Fibroblast of skin of right biceps (primary cell): ENCODE data around the gene KIF5C.
A peak's percentile ranks its signal among the peaks of the same experiment; 100 is the strongest.

Experiments
- DNase-seq: peaks from one replicate; pipeline ENCODE4 v3.0.0-alpha.2; 2013

Gene KIF5C

GRCh38 chr2:148888003-148888501 lies 13.0 kb downstream of the KIF5C start:
- no peak for DNase-seq

- DNase-seq = peak; percentile 51
These were observed 14.0 kb downstream of the KIF5C start for GRCh38 chr2:148888986-148889385.

- DNase-seq = no peak
These were observed 18.9 kb downstream of the KIF5C start for GRCh38 chr2:148893906-148894305.

DNA sequence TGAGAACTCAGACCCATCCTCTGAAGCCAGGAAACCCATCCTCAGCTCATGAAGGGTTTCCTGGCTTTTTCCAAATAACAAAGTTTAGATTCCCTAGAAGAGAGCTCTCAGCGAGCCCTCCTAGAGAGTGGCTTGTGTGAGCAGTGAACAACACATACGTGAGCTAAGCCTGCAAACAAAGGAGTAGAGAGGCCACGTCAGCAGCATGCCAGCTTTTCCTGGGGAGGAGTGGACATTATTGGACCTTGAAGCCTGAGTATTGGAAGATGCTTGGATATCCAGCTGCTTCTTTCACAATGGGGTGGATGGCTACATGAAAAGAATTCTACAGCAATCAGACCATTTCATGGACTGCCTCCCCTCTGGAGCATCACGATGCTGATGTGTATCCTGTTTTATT lies 21.1 kb downstream of the KIF5C start:
- DNase-seq = no peak

- no peak for DNase-seq
These were observed 24.8 kb downstream of the KIF5C start for GRCh38 chr2:148899638-148900318.

DNA sequence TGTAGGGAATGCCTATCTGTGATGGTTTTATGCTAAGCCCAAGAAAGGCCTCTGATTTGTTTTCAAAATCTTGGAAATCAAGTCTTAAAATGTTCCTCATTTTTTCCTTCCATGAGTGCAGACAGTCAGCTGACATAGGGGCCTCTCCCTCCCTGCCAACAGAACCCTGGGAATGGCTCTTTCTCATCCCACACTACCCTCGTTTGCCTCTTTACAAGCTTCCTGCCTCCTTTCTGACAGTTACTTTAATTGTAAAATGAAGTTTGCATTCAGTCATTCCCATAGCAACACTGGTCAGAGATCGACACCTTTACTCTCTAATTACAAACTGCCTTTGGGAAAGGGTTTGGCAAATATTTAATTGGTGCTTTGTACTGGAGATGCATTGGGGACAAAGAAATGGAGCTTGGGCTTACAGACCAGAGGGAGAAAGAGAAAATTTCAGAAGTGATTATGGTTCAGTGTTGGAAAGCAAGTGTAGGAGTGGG lies 25.4 kb downstream of the KIF5C start:
- no peak for DNase-seq

GRCh38 chr2:148901142-148901541 lies 26.1 kb downstream of the KIF5C start:
- no peak for DNase-seq

DNA sequence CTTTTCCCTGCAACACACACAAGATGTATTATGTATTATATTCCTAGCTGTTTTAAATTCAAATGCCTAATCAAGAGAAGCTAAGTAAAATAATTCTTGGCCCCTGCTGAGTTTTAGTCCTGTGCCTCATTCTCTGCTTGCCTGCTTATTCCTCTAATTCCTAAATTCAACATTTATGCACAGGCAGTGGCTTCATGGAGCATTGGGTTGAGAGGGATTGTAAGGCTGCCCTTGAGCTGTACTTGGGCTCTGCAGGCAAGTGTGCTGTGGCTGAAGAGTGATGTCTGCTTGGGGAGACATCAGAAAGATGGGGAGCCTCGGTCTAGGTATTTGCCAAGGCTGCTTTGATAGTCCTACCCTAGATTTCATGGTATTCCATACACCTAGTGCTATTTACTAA lies 27.8 kb downstream of the KIF5C start:
- DNase-seq = no peak

DNA sequence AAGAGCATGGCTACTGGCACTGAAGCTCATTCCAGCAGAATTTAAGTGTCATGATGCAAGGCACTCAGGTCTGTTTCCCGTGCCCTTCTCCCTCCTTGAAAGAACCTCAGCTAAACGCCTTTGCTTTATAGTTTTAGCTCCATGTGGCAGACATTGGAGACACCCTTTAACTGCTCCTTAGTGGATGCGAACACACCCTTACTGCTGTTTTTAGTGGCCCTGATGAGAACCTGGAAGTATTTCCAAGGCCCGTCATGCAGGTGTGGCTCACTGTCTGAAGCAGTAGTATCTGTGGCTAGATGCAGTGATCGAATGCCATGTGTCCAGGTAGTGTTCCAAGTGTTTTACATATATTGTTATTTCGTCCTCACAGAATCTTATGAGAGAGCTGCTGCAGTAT lies 28.3 kb downstream of the KIF5C start:
- DNase-seq = no peak

- no peak for DNase-seq
These were observed 29.0 kb downstream of the KIF5C start for GRCh38 chr2:148903979-148904378.

- peak; percentile 17 for DNase-seq
These were observed 31.1 kb downstream of the KIF5C start for GRCh38 chr2:148906124-148906523.

- DNase-seq = no peak
These were observed 32.2 kb downstream of the KIF5C start for GRCh38 chr2:148907085-148907785.

GRCh38 chr2:148909114-148909513 lies 34.1 kb downstream of the KIF5C start:
- peak; percentile 3 for DNase-seq

DNA sequence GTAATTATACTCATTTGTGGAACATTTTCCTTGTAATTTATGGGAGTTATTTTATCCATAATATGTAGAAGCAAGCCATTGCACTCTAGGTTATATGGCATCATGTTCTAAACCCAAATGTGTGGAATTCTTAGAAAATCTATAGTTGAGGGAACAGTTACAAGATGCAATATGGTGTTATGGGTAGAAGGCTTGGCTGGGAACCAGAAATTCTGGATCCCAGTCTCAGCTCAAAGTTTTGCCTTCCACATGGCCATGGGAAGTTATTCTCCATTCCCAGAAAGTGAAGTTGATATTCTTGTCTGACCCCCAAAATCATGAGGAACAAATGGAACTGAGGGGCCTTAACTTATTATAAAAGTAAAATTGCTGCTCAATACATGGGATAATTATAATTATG lies 38.0 kb downstream of the KIF5C start:
- no peak for DNase-seq

DNA sequence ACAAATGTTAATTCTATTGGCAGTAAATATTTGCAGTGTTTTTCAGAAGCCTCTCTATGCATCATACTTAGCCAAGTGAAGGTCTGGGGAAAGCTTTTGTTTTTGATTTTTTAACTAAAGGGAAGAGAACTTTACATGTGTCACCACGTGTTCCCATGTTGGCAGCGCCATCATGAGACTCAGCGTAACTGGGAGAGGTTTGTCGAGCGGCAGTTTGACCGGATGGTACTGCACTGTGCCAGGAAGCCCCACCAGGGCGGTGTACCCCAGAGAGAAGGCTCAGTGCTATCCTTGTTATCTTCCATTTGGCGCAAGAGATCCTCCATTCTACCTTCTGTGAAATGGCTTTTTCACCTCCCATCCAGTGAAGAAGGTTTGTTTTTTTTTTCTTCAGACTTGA lies 38.5 kb downstream of the KIF5C start:
- no peak for DNase-seq

- no peak for DNase-seq
These were observed 39.4 kb downstream of the KIF5C start for GRCh38 chr2:148914463-148914862.

- DNase-seq = no peak
These were observed 42.4 kb downstream of the KIF5C start for GRCh38 chr2:148917431-148917830.

GRCh38 chr2:148918554-148918953 lies 43.5 kb downstream of the KIF5C start:
- no peak for DNase-seq

DNA sequence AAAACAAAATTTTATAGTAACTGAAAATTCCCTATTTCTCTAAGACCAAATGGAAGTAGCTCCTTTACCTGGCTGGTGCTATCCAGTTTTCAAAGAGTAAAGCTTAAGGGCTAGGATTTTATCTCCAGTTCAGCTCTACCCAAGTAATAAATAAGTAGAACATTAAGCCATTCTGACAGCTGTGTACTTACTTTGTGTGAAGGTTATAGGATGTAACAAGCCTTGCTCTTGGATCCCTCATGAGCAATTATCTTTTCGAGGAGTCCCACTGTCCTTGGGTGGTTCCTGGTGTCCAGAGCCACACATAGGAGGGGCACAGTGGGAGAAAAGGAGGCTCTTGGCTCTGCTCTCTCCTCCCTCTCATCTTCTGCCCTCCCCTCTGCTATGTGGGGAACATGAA lies 45.5 kb downstream of the KIF5C start:
- no peak for DNase-seq

DNA sequence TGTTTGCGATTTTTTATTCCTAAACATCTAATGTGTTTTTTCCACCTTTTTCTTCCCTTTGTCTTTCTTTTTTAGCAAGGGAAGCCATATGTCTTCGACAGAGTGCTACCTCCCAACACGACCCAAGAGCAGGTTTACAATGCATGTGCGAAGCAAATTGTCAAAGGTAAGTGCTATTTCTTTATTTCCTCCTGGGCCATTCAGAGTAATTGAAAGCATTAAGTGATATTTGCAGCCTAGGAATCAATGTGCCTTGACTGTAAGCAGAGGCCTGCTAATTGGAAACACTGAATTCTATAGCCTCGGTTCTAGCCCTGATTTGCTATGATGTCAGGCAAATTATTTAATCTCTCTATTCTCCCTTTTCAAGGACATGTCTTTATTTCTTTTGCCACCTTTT lies 47.0 kb downstream of the KIF5C start:
- no peak for DNase-seq

DNA sequence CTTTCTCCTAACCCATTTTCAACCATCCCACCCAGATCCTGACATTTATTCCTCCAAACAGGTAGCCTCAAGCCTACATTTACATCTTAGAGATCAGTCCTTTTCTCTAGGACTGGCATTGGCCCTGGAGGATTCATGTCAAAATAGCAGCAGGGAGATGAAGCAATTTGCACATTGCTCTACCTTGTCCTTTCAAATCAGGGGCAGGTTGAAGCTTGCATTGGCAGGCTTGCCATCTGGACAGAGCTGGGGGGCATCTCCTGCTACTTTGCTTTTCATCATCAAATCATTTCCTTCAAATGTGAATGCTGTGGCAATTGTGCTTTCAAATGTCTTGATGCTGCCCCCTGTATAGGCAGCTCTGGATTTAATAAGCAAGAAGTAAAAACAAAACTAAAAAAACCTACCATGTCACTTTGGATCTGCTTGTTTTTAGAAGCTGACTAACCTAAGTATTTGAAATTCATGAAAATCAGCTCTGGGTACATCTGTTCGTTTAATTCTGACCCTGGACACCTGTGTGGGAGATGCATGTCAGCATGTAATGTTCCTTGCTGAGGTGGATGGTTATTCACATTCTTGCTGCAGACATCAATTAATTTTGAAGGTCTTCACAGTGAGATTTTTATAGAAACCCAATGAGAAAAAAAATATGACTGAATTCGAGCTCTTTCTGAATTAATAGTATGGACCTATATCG lies 47.9 kb downstream of the KIF5C start:
- no peak for DNase-seq

DNA sequence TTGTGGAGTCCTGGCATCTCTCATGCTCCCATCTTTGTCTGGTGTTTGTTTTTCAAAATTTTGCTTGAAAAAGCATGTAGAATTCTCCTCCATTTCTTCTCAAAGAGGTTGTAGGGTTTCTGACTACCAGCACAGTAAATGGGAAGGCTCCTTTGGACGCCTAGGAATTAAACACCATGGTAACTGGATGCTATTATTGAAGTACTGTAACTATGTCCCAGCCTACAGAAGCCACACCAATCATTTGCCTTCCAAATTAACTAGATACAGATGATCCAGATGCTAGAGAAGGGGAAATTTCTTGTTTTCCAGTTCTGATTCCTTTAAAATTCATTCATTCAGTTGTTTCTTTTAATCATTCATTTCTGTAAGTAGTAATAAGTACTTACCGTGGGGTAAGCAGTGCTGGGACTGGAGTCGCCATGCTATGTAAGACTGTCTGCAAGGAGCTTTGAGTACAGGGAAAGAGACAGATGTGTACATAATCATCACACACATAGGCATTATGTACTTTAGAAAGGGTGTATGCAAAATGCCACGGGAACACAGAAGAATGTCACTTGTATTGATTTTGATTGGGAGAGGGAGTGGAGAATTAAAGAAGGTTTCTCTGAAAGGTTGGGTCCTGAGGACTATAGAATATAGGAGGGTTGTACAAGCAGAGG lies 49.6 kb downstream of the KIF5C start:
- DNase-seq = no peak

- DNase-seq = peak; percentile 17
These were observed 51.4 kb downstream of the KIF5C start for GRCh38 chr2:148926291-148926961.
